Mesendoderm (in vitro differentiated cells): ENCODE measurements around the gene ANKLE2.

Experiments used
- DNase-seq: peaks from one replicate; pipeline ENCODE4 v3.0.0; 2013
- H2AK5ac ChIP-seq: 2 replicates; pipeline ENCODE4 v1.6.1; 2013; ENCODE audit warnings: low read length, inconsistent platforms
- H2BK120ac ChIP-seq: 2 replicates; pipeline ENCODE4 v1.6.1; 2013; ENCODE audit warnings: low read depth, mild to moderate bottlenecking, low read length, moderate library complexity, mixed read lengths
- H2BK15ac ChIP-seq: replicated peaks from 2 replicates; pipeline ENCODE4 v1.6.1; 2013; ENCODE audit warnings: low read depth, mild to moderate bottlenecking, moderate library complexity
- H2BK5ac ChIP-seq: 2 replicates; pipeline ENCODE4 v1.6.1; 2013; ENCODE audit warnings: low read length, inconsistent platforms
- H3K18ac ChIP-seq: 2 replicates; pipeline ENCODE4 v1.6.1; 2013; ENCODE audit warnings: mild to moderate bottlenecking, low read length, mixed read lengths
- H3K23ac ChIP-seq: one replicate; pipeline ENCODE4 v1.6.1; 2013; ENCODE audit warnings: low read length
- H3K27ac ChIP-seq: 2 replicates; pipeline ENCODE4 v1.5.1; 2013; ENCODE audit warnings: low read depth, mild to moderate bottlenecking, inconsistent platforms, low read length, moderate library complexity
- H3K27me3 ChIP-seq: 2 replicates; pipeline ENCODE4 v1.6.1; 2013; ENCODE audit warnings: low read length, control low read depth, mild to moderate bottlenecking, inconsistent platforms; ENCODE audit not compliant: insufficient read depth, poor library complexity
- H3K36me3 ChIP-seq: 2 replicates; pipeline ENCODE4 v1.6.1; 2013; ENCODE audit warnings: low read length, inconsistent platforms; ENCODE audit not compliant: control insufficient read depth, insufficient read depth
- H3K4ac ChIP-seq: one replicate; pipeline ENCODE4 v1.6.1; 2013; ENCODE audit warnings: low read depth, mild to moderate bottlenecking, low read length, moderate library complexity
- H3K4me1 ChIP-seq: 2 replicates; pipeline ENCODE4 v1.6.1; 2013; ENCODE audit warnings: low read depth, low read length, inconsistent platforms; ENCODE audit not compliant: control insufficient read depth
- H3K4me2 ChIP-seq: 2 replicates; pipeline ENCODE4 v1.6.1; 2013; ENCODE audit warnings: low read length
- H3K4me3 ChIP-seq: 2 replicates; pipeline ENCODE4 v1.5.1; 2013; ENCODE audit warnings: mild to moderate bottlenecking, low read length
- H3K56ac ChIP-seq: one replicate; pipeline ENCODE4 v1.6.1; 2013; ENCODE audit warnings: low read length
- H3K79me1 ChIP-seq: 2 replicates; pipeline ENCODE4 v1.6.1; 2013; ENCODE audit warnings: low read length, inconsistent platforms
- H3K79me2 ChIP-seq: 2 replicates; pipeline ENCODE4 v1.6.1; 2013; ENCODE audit warnings: mild to moderate bottlenecking, low read length; ENCODE audit not compliant: control insufficient read depth, insufficient read depth
- H3K9ac ChIP-seq: 2 replicates; pipeline ENCODE4 v1.6.1; 2013; ENCODE audit warnings: low read length, inconsistent platforms
- H4K5ac ChIP-seq: one replicate; pipeline ENCODE4 v1.6.1; 2013; ENCODE audit warnings: low read length
- H4K8ac ChIP-seq: one replicate; pipeline ENCODE4 v1.6.1; 2013; ENCODE audit warnings: low read depth, mild to moderate bottlenecking, control low read depth, low read length, moderate library complexity
- WGBS: extraction: QIAGEN DNeasy Blood & Tissue Kit; methylation state at CpG from one replicate; pipeline ENCODE4 v1.1.7; 2013; ENCODE audit warnings: low lambda C conversion rate, missing lambda C conversion rate; ENCODE audit not compliant: insufficient coverage; ENCODE audit errors: extremely low coverage; 5-methylcytosine and 5-hydroxymethylcytosine counted together

The ANKLE2 gene

GRCh38 chr12:132783917-132784531 is 22.4 kb upstream of the ANKLE2 start:
- Histone ChIP-seq H2BK15ac (no peak overlapping the region), H4K8ac (no peak overlapping the region), H3K23ac (no peak overlapping the region), H3K4me1 (no peaks in the 10 kb centered on the region), H3K4ac (no peak overlapping the region), H3K27ac (no peak overlapping the region), H3K9ac (no peak overlapping the region), H2AK5ac (no peak overlapping the region), H3K36me3 (peaks cover 32% of the 10 kb centered on the region), H3K27me3 (no peaks in the 10 kb centered on the region), H3K18ac (no peak overlapping the region), H3K79me1 (peaks cover 3% of the 10 kb centered on the region), H4K5ac (no peak overlapping the region), H3K4me2 (no peak overlapping the region), H3K56ac (no peak overlapping the region), H3K79me2 (no peaks in the 10 kb centered on the region), H3K4me3 (no peak overlapping the region), H2BK120ac (no peak overlapping the region), H2BK5ac (no peak overlapping the region)
- no CpG with 5 or more reads among the region's 22 CpGs for WGBS
- no peak for DNase-seq

DNA sequence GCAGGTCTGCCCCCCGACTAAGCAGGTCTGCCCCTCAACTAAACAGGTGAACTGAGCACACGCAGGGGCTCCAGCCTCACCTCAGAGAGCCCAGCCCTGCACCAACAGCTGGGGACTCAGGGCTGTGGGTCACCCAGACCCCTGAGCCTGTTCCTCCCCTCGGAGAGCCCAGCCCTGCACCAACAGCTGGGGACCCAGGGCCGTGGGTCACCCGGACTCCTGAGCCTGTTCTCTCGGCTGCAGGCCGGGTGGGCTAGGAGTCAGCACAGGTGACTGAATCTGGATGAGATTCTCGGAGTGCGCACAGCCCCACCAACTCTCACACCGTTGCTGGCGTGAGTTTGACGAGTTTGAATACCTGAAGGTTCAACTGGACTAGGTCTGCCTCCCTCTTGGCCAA is 20.3 kb upstream of the ANKLE2 start:
- Histone ChIP-seq H2BK5ac (no peak overlapping the region), H3K27me3 (no peaks in the 10 kb centered on the region), H3K4me3 (no peak overlapping the region), H3K79me2 (no peaks in the 10 kb centered on the region), H3K27ac (no peak overlapping the region), H3K56ac (no peak overlapping the region), H3K4ac (no peak overlapping the region), H3K79me1 (peaks cover 3% of the 10 kb centered on the region), H2BK120ac (no peak overlapping the region), H4K5ac (no peak overlapping the region), H3K36me3 (peaks cover 30% of the 10 kb centered on the region), H3K4me1 (no peaks in the 10 kb centered on the region), H4K8ac (no peak overlapping the region), H3K9ac (no peak overlapping the region), H3K23ac (no peak overlapping the region), H3K4me2 (no peak overlapping the region), H2AK5ac (no peak overlapping the region), H3K18ac (no peak overlapping the region), H2BK15ac (no peak overlapping the region)
- DNase-seq = no peak
- no CpG with 5 or more reads among the region's 12 CpGs for WGBS

DNA sequence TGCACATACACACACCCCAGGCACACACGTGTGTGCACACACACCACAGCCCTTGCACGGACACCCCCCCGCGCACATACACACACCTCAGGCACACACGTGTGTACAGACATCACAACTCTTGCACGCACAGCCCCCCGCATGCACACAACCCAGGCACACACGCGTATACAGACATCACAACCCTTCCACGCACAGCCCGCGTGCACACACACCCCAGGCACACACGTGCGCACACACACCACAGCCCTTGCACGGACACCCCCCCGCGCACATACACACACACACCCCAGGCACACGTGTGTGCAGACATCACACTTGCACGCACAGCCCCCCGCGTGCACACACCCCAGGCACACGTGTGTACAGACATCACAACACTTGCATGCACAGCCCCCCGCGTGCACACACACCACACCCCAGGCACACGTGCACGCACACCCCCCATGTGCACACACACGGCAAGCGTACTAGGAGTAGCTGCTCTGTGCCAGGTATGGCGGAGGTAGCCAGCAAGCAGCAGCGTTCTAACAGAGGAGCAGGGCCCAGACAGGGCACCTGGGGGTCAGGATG is 18.2 kb upstream of the ANKLE2 start:
- no peak overlapping the region for H3K27ac ChIP-seq
- no peaks in the 10 kb centered on the region for H3K27me3 ChIP-seq
- no peaks in the 10 kb centered on the region for H3K79me2 ChIP-seq
- no peak overlapping the region for H3K4ac ChIP-seq
- H3K4me1 ChIP-seq = no peaks in the 10 kb centered on the region
- no peak for DNase-seq
- H3K4me2 ChIP-seq = no peak overlapping the region
- H3K23ac ChIP-seq = no peak overlapping the region
- no peak overlapping the region for H2BK5ac ChIP-seq
- H3K9ac ChIP-seq = no peak overlapping the region
- H3K56ac ChIP-seq = no peak overlapping the region
- no peak overlapping the region for H2AK5ac ChIP-seq
- H2BK15ac ChIP-seq = no peak overlapping the region
- no CpG with 5 or more reads among the region's 30 CpGs for WGBS
- H3K4me3 ChIP-seq = no peak overlapping the region
- peaks cover 3% of the 10 kb centered on the region for H3K79me1 ChIP-seq
- no peak overlapping the region for H3K18ac ChIP-seq
- no peak overlapping the region for H4K5ac ChIP-seq
- no peak overlapping the region for H2BK120ac ChIP-seq
- H3K36me3 ChIP-seq = peaks cover 26% of the 10 kb centered on the region
- no peak overlapping the region for H4K8ac ChIP-seq

GRCh38 chr12:132777614-132778013 is 16.0 kb upstream of the ANKLE2 start:
- Histone ChIP-seq H3K27me3 (no peaks in the 10 kb centered on the region), H3K56ac (no peak overlapping the region), H3K4ac (no peak overlapping the region), H2BK120ac (no peak overlapping the region), H3K79me1 (no peaks in the 10 kb centered on the region), H3K23ac (no peak overlapping the region), H3K4me1 (no peaks in the 10 kb centered on the region), H3K79me2 (no peaks in the 10 kb centered on the region), H2AK5ac (no peak overlapping the region), H3K36me3 (peaks cover 22% of the 10 kb centered on the region), H2BK5ac (no peak overlapping the region), H3K27ac (no peak overlapping the region), H3K4me2 (no peak overlapping the region), H3K9ac (no peak overlapping the region), H3K18ac (no peak overlapping the region), H2BK15ac (no peak overlapping the region), H3K4me3 (no peak overlapping the region), H4K8ac (no peak overlapping the region), H4K5ac (no peak overlapping the region)
- no CpG with 5 or more reads among the region's 20 CpGs for WGBS
- no peak for DNase-seq

DNA sequence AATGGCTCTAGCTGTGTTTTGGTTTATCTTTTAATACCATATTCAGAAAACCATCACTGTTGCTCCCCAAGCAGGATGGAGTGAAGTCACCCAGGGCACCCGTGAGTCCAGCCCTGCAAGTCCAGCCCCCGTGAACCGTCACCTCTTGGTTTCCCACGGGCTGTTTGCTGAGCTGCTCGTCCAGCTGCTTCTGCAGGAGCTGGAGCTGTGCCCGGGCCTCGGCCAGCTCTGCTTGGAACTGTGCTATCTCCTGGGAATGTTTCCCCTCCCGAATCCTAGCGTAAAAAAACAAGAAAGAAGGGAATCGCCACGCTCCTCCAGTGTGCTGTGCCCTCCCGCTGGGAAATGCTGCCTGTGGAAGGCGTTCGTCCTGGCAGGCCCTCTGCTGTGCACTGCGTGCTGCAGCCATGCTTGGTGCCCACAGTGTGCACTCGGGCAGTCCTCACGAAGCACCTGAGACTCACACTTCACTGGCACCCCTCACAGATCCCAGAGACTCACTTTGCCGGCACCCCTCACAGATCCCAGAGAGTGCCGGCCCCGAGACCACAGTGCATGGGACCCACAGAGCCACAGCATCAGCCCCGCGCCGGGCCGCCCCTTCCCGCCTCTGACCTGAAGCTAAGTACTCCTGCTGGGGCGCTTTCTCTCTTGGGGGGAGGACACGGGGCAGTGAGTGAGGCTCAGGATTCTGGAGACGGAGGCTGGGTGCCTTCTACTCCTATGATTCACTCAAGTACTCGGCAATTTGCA is 15.4 kb upstream of the ANKLE2 start:
- no peaks in the 10 kb centered on the region for H3K27me3 ChIP-seq
- no peak overlapping the region for H4K8ac ChIP-seq
- DNase-seq = no peak
- no peaks in the 10 kb centered on the region for H3K4me1 ChIP-seq
- no peak overlapping the region for H3K9ac ChIP-seq
- no peak overlapping the region for H4K5ac ChIP-seq
- H3K36me3 ChIP-seq = peaks cover 21% of the 10 kb centered on the region
- no peak overlapping the region for H3K4me2 ChIP-seq
- H2BK5ac ChIP-seq = no peak overlapping the region
- H3K56ac ChIP-seq = no peak overlapping the region
- H2BK15ac ChIP-seq = no peak overlapping the region
- no peak overlapping the region for H2BK120ac ChIP-seq
- no CpG with 5 or more reads among the region's 29 CpGs for WGBS
- H3K4me3 ChIP-seq = no peak overlapping the region
- no peaks in the 10 kb centered on the region for H3K79me2 ChIP-seq
- H3K18ac ChIP-seq = no peak overlapping the region
- no peak overlapping the region for H3K23ac ChIP-seq
- no peak overlapping the region for H3K27ac ChIP-seq
- no peak overlapping the region for H3K4ac ChIP-seq
- H3K79me1 ChIP-seq = no peaks in the 10 kb centered on the region
- no peak overlapping the region for H2AK5ac ChIP-seq
